B cell (primary cell): ENCODE data around the gene SMAP2. TPM values are rescaled to one million over a fixed set of nuclear protein-coding genes. Genes with fewer than 3 reads are reported as not detected.
"Not testable (repeated sequence)": the region's sequence is repeated elsewhere in the genome, so short reads cannot be mapped to it uniquely, and the experiment has no call there.

Experiments
- ATAC-seq: fragments of 200-7000 bp; cut with Tn5 transposase; one replicate; pipeline ENCODE4 v1.10.0; 2021; ENCODE audit warnings: low read depth, mild to moderate bottlenecking, moderate number of reproducible peaks, moderate library complexity
- CTCF ChIA-PET: fragments of 350-600 bp; sonication (Branson Sonifier 250); formaldehyde crosslinking; loops from one replicate; lab custom pipeline; 2021; ENCODE audit warnings: antibody characterized with exemption, inconsistent platforms; lab: Charles Lee
- POLR2A ChIA-PET: fragments of 350-600 bp; sonication (Branson Sonifier 250); formaldehyde crosslinking; loops from one replicate; lab custom pipeline; 2021; ENCODE audit warnings: antibody characterized with exemption; lab: Charles Lee
- DNase-seq: peaks from one replicate; pipeline ENCODE4 v3.0.0; 2013
- H2AFZ ChIP-seq: 2 replicates; pipeline ENCODE4 v1.6.1; 2012; ENCODE audit warnings: mild to moderate bottlenecking, low read depth, low read length; ENCODE audit not compliant: insufficient read depth, poor library complexity, severe bottlenecking
- H3K27ac ChIP-seq, 2 donors: 1 replicate in 1 of 2; 2 replicates in 1 of 2; pipeline ENCODE4 v1.5.1; 2012 to 2013; ENCODE audit warnings: low read length in 2 of 2, mild to moderate bottlenecking in 2 of 2, moderate library complexity in 1 of 2
- H3K27me3 ChIP-seq, 4 experiments: fragments of 200-600 bp in 1 of 4; sonication (generic) in 1 of 4; replicated peaks in 1 of 4; 1 replicate in 2 of 4; 2 replicates in 2 of 4; pipeline versions ENCODE4 v1.6.1 to v1.7.0; 2013 to 2016; ENCODE audit warnings: low read length in 3 of 4, mild to moderate bottlenecking in 2 of 4, mixed read lengths in 1 of 4, moderate library complexity in 1 of 4; ENCODE audit not compliant: insufficient read depth in 4 of 4, control insufficient read depth in 3 of 4; ENCODE audit errors: control extremely low read depth in 1 of 4
- H3K36me3 ChIP-seq, 2 experiments: replicated peaks in 1 of 2; 1 replicate in 1 of 2; 2 replicates in 1 of 2; pipeline versions ENCODE4 v1.6.1 to v1.7.1; 2013; ENCODE audit warnings: low read length in 1 of 2; ENCODE audit not compliant: insufficient read depth in 2 of 2, control insufficient read depth in 1 of 2; ENCODE audit errors: control extremely low read depth in 1 of 2, extremely low read depth in 1 of 2
- H3K4me1 ChIP-seq, 2 donors: fragments of 200-600 bp in 1 of 2; sonication (generic) in 1 of 2; 1 replicate in 1 of 2; 2 replicates in 1 of 2; pipeline versions ENCODE4 v1.5.1 to v1.6.1; 2013 to 2017; ENCODE audit warnings: low read length in 2 of 2; ENCODE audit not compliant: control insufficient read depth in 2 of 2, insufficient read depth in 2 of 2
- H3K4me2 ChIP-seq: replicated peaks from 2 replicates; pipeline ENCODE3; 2012; ENCODE audit warnings: mild to moderate bottlenecking, low read depth, low read length; ENCODE audit not compliant: poor library complexity, severe bottlenecking
- H3K4me3 ChIP-seq, 5 experiments: fragments of 200-600 bp in 1 of 5; sonication (generic) in 1 of 5; 1 replicate in 3 of 5; 2 replicates in 2 of 5; pipeline versions ENCODE4 v1.5.1 to v1.7.0; 2011 to 2016; ENCODE audit warnings: low read length in 4 of 5, mild to moderate bottlenecking in 4 of 5, low read depth in 2 of 5, control low read depth in 1 of 5, moderate library complexity in 1 of 5; ENCODE audit not compliant: insufficient read depth in 1 of 5; ENCODE audit errors: control extremely low read depth in 1 of 5, extremely low read depth in 1 of 5
- H3K79me2 ChIP-seq: fragments of 200-600 bp; sonication (generic); one replicate; pipeline ENCODE4 v1.6.0; 2016; ENCODE audit warnings: low read length; ENCODE audit not compliant: control insufficient read depth, insufficient read depth
- H3K9ac ChIP-seq: fragments of 200-600 bp; sonication (generic); 2 replicates; pipeline ENCODE4 v1.6.1; 2017; ENCODE audit warnings: mild to moderate bottlenecking, low read length, moderate library complexity
- H3K9me3 ChIP-seq, 3 donors: one replicate each; pipeline versions ENCODE4 v1.6.1 to v1.7.1; 2013; ENCODE audit warnings: low read length in 2 of 3; ENCODE audit not compliant: control insufficient read depth in 2 of 3, insufficient read depth in 1 of 3; ENCODE audit errors: control extremely low read depth in 1 of 3
- H4K20me1 ChIP-seq: 2 replicates; pipeline ENCODE4 v1.6.0; 2012; ENCODE audit warnings: mild to moderate bottlenecking, low read length; ENCODE audit not compliant: insufficient read depth, control insufficient read depth, poor library complexity, severe bottlenecking
- H3K27ac Mint-ChIP-seq: one replicate; pipeline ENCODE4 v1.8.0; 2021; ENCODE audit warnings: mixed read lengths
- H3K27me3 Mint-ChIP-seq: one replicate; pipeline ENCODE4 v1.8.0; 2021; ENCODE audit warnings: mixed read lengths
- H3K4me1 Mint-ChIP-seq: one replicate; pipeline ENCODE4 v1.8.0; 2021; ENCODE audit warnings: mixed read lengths
- H3K4me3 Mint-ChIP-seq: one replicate; pipeline ENCODE4 v1.8.0; 2021; ENCODE audit warnings: mixed read lengths
- H3K9me3 Mint-ChIP-seq: one replicate; pipeline ENCODE4 v1.8.0; 2022; ENCODE audit warnings: mixed read lengths; ENCODE audit not compliant: insufficient read depth
- CTCF ChIP-seq: fragments of 200-600 bp; IDR thresholded peaks from one replicate; pipeline ENCODE4 v1.8.0; 2022; ENCODE audit warnings: antibody characterized with exemption, mild to moderate bottlenecking
- EZH2 ChIP-seq: IDR thresholded peaks from 2 replicates; pipeline ENCODE4 v1.6.1; 2012; ENCODE audit warnings: borderline replicate concordance, low read depth, mild to moderate bottlenecking, moderate library complexity, low read length; ENCODE audit not compliant: insufficient read depth, poor library complexity, severe bottlenecking
- WGBS: methylation state at CpG from one replicate; pipeline ENCODE4 v1.1.5; 2013; ENCODE audit warnings: missing lambda C conversion rate; ENCODE audit not compliant: insufficient coverage; 5-methylcytosine and 5-hydroxymethylcytosine counted together
- intact Hi-C: fragments of 100-400 bp; cut with micrococcal nuclease; formaldehyde crosslinking; loops from one replicate; pipeline ENCODE4 v1.10.0; 2022
- polyA plus RNA-seq: library from polyadenylated mRNA; depleted of rRNA; stranded (reverse); fragments of >200 nt; gene quantifications from 2 replicates; pipeline ENCODE4 v1.2.3, GENCODE V29; 2012
- total RNA-seq, 2 donors: library from RNA; stranded (reverse); fragments of 120-200 nt in 1 of 2; gene quantifications; 1 replicate in 1 of 2; 2 replicates in 1 of 2; pipeline versions ENCODE4 v1.2.3 to v1.2.4, GENCODE V29; 2013 to 2022

Gene SMAP2
- total and polyA plus RNA-seq, 2 donors (not counting 1 experiment from before 2014, with no cell fraction given): 275 to 305 TPM

DNA sequence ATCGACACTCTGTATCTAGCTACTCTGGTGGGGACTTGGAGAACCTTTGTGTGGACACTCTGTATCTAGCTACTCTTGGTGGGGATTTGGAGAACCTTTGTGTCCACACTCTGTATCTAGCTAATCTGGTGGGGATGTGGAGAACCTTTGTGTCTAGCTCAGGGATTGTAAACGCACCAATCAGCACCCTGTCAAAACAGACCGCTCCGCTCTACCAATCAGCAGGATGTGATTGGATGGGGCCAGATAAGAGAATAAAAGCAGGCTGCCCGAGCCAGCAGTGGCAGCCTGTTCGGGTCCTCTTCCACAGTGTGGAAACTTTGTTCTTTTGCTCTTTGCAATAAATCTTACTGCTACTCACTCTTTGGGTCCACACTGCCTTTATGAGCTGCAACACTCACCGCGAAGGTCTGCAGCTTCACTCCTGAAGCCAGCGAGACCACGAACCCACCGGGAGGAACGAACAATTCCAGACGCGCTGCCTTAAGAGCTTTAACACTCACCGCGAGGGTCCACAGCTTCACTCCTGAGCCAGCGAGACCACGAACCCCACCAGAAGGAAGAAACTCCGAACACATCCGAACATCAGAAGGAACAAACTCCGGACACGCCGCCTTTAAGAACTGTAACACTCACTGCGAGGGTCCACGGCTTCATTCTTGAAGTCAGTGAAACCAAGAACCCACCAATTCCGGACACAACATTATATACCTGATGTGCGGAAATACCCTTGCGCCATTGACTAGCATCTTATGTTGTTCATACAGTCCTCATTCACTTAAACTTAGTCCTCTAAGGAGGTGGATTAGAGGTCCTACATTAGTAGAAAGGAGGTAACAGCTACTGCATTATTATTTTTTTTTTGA, 15.2 kb downstream of the SMAP2 start:
- not testable (repeated sequence) for H4K20me1 ChIP-seq, H3K9me3 Mint-ChIP-seq, ATAC-seq, H3K9me3 ChIP-seq, H3K27me3 ChIP-seq, H2AFZ ChIP-seq, H3K27me3 Mint-ChIP-seq, DNase-seq
- peaks cover 0 to 35% of the 10 kb centered on the region in 2 experiments for H3K36me3 ChIP-seq
- ChIA-PET CTCF (interaction anchor here (0.7 to 12.8 kb wide), 5 partner anchors 15 to 53 kb away, joined by 3 to 128 read pairs (median 5); partner anchors contain the start of gene SMAP2), POLR2A (interaction anchor here (0.7 to 7.6 kb wide), 3 partner anchors 14 to 16 kb away, joined by 3 to 90 read pairs (median 4); partner anchors contain the start of gene SMAP2)
- peak overlapping the region; percentile 29 for H3K9ac ChIP-seq
- 52% methylated on average over 9 of the region's 28 CpGs for WGBS
- H3K27ac ChIP-seq: peak overlapping the region; percentile 99 to 100
- peak overlapping the region in 4 of 5 experiments; percentile 8 to 25 (median 18) for H3K4me3 ChIP-seq
- intact Hi-C loops: loop anchor here (10.0 kb wide), 1 partner anchor 306 kb away; the partner anchor contains the start of gene NFYC
- Mint-ChIP-seq H3K27ac (peak overlapping the region; percentile 93), H3K4me3 (peak overlapping the region; percentile 87), H3K4me1 (peaks cover 91% of the 10 kb centered on the region)
- H3K79me2 ChIP-seq: peaks cover 88% of the 10 kb centered on the region
- peak overlapping the region; percentile 70 for H3K4me2 ChIP-seq
- H3K4me1 ChIP-seq: peaks cover 94 to 98% of the 10 kb centered on the region in 2 donors

DNA sequence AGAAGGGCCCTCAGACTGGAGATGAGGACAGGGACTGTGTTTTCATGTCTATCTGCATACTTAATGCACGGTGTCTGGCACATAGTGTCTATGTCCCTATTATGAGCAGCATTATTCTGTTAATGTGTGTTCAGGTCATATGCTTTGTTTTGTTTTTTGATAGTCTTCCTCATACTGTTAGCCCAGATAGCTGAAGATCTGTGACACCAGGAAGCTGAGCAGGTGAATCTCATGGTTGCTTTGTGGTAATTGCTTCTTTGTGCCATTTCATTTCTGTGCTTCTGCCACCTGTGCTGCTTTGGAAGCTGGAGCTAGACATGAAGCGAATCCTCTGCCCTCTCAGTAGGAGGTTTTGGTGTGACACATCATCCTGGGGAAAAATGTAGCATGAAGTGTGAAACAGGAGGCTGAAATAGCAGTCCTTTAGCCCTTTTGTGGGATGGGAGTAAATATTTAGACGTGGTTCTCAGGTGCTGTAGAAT, 15.8 kb downstream of the SMAP2 start:
- DNase-seq: peak; percentile 48
- no peak for ATAC-seq
- ChIA-PET CTCF (interaction anchor here (0.9 to 12.8 kb wide), 7 partner anchors 11 to 72 kb away, joined by 3 to 128 read pairs (median 23); partner anchors contain the start of genes COL9A2 and SMAP2), POLR2A (interaction anchor here (0.6 to 0.7 kb wide), 2 partner anchors 15 to 65 kb away, joined by 3 to 4 read pairs; no protein-coding TSS in a partner anchor)
- no peaks in the 10 kb centered on the region for H3K9me3 Mint-ChIP-seq
- no peak for TF ChIP-seq EZH2
- no peak for TF ChIP-seq CTCF
- Histone ChIP-seq H3K4me3 (peak overlapping the region in 4 of 5 experiments; percentile 8 to 25 (median 18)), H3K9ac (peak overlapping the region; percentile 29), H2AFZ (no peak overlapping the region), H3K4me2 (peak overlapping the region; percentile 70), H4K20me1 (no peaks in the 10 kb centered on the region), H3K36me3 (peaks cover 0 to 29% of the 10 kb centered on the region in 2 experiments), H3K27ac (peak overlapping the region; percentile 99 to 100), H3K4me1 (peaks cover 94 to 98% of the 10 kb centered on the region in 2 donors), H3K9me3 (no peaks in the 10 kb centered on the region), H3K27me3 (no peaks in the 10 kb centered on the region), H3K79me2 (peaks cover 88% of the 10 kb centered on the region)
- H3K4me1 Mint-ChIP-seq: peaks cover 91% of the 10 kb centered on the region
- peak overlapping the region; percentile 87 for H3K4me3 Mint-ChIP-seq
- WGBS: 67% methylated on average over 2 of the region's 3 CpGs
- intact Hi-C loops: loop anchor here (10.0 kb wide), 1 partner anchor 305 kb away; the partner anchor contains the start of gene NFYC
- H3K27me3 Mint-ChIP-seq: no peaks in the 10 kb centered on the region
- peak overlapping the region; percentile 93 for H3K27ac Mint-ChIP-seq
